ENCODE results near the gene BMP6.

The BMP6 gene

DNA sequence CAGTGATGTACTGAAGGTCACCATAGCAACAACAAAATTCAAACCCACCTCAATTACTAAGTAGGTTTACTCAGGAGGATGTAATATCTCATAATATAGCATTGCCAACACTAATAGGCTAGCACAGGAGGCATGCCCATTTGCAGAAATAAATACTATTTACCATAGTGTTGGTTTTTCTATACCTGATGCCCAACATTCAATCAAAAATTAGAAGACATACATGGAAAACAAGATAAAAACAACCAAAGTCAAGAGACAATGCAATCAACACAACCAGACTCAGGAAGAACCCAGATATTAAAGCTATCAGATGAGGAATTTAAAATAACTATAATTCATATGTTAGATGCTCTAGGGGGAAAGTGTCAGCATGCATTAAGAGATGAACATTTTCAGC lies 199.0 kb downstream of the BMP6 start:
- no peaks in the 10 kb centered on the region for H3K36me3 ChIP-seq (ENCODE audit: control insufficient read depth, insufficient read depth, low read length)
- TF ChIP-seq, protein P1, sequence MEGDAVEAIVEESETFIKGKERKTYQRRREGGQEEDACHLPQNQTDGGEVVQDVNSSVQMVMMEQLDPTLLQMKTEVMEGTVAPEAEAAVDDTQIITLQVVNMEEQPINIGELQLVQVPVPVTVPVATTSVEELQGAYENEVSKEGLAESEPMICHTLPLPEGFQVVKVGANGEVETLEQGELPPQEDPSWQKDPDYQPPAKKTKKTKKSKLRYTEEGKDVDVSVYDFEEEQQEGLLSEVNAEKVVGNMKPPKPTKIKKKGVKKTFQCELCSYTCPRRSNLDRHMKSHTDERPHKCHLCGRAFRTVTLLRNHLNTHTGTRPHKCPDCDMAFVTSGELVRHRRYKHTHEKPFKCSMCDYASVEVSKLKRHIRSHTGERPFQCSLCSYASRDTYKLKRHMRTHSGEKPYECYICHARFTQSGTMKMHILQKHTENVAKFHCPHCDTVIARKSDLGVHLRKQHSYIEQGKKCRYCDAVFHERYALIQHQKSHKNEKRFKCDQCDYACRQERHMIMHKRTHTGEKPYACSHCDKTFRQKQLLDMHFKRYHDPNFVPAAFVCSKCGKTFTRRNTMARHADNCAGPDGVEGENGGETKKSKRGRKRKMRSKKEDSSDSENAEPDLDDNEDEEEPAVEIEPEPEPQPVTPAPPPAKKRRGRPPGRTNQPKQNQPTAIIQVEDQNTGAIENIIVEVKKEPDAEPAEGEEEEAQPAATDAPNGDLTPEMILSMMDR (IDR thresholded peaks at IDR 0.05; ENCODE audit: insufficient read depth, low read length, poor library complexity, severe bottlenecking) = no peak
- DNase-seq (ENCODE audit: extremely low read depth, insufficient read length) = no peak
- H3K4me3 ChIP-seq (replicated peaks; ENCODE audit: low read depth, low read length) = no peak overlapping the region
- no peaks in the 10 kb centered on the region for H3K27me3 ChIP-seq (replicated peaks; ENCODE audit: control insufficient read depth, insufficient read depth, low read length)

Measured in GM06990 (cell line).